ENCODE measurements around the gene SBK2. TPM values are rescaled to one million over a fixed set of nuclear protein-coding genes. Genes with fewer than 3 reads are reported as not detected.

SBK2 gene
- total RNA-seq, 1 donor from 2014 or later = not detected

DNA sequence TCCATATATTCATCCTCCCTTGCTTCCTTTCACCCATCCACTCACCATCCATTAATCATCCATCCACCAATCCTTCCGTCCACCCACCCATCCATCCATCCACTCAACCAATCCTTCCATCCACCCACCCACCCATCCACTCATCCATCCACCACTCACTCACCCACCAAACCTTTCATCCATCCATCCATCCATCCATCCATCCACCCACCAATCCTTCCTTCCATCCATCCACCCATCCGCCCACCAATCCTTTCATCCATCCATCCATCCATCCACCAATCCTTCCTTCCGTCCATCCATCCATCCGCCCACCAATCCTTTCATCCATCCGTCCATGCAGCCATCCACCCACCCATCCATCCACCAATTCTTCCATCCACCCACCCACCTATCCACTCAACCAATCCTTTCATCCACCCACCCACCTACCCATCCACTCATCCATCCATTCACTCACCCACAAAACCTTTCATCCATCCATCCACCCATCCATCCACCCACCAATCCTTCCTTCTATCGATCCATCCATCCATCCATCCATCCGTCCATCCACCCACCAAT, 5.4 kb upstream of the SBK2 start:
- Histone ChIP-seq H3K9me3 (no peaks in the 10 kb centered on the region), H3K27me3 (no peaks in the 10 kb centered on the region), H3K27ac (no peak overlapping the region), H3K36me3 (no peaks in the 10 kb centered on the region), H3K4me3 (no peak overlapping the region), H3K4me1 (no peaks in the 10 kb centered on the region)
- ATAC-seq (no peak), DNase-seq (no peak)
- intact Hi-C loops (cut with DNase I) = no loop called here
- TF ChIP-seq CTCF (IDR thresholded peaks at IDR 0.05) = no peak

DNA sequence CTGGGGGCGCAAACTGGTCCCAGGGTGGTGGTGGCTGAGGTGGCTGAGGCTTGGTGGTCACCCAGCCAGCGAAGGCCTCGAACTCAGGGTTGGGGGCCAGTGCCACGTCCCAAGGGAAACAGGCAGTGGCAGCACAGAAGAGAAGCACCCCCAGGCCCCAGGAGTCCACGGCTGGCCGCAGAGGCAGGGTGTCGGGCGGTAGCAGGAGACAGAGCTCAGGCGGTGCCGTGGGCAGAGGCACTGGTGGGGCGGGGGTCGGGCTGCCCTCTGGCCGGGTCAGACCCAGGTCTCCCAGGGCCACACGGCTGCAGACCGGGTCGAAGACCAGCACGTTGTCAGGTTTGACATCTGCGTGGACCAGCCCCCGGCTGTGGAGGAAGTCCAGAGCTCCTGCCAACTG, 4.2 kb upstream of the SBK2 start:
- H3K4me3 ChIP-seq = no peak overlapping the region
- no peaks in the 10 kb centered on the region for H3K9me3 ChIP-seq
- no peak for TF ChIP-seq CTCF (IDR thresholded peaks at IDR 0.05)
- intact Hi-C loops (cut with DNase I) = no loop called here
- ATAC-seq (no peak), DNase-seq (no peak)
- H3K36me3 ChIP-seq = no peaks in the 10 kb centered on the region
- no peaks in the 10 kb centered on the region for H3K4me1 ChIP-seq
- no peak overlapping the region for H3K27ac ChIP-seq
- no peaks in the 10 kb centered on the region for H3K27me3 ChIP-seq

- no peak for TF ChIP-seq CTCF (IDR thresholded peaks at IDR 0.05)
- no peaks in the 10 kb centered on the region for H3K9me3 ChIP-seq
- no peaks in the 10 kb centered on the region for H3K4me1 ChIP-seq
- intact Hi-C loops (cut with DNase I) = no loop called here
- no peak overlapping the region for H3K4me3 ChIP-seq
- ATAC-seq = no peak
- no peaks in the 10 kb centered on the region for H3K36me3 ChIP-seq
- H3K27me3 ChIP-seq = no peaks in the 10 kb centered on the region
- H3K27ac ChIP-seq = no peak overlapping the region
- no peak for DNase-seq
Measured at GRCh38 chr19:55540619-55541018, 3.7 kb upstream of the SBK2 start.

DNA sequence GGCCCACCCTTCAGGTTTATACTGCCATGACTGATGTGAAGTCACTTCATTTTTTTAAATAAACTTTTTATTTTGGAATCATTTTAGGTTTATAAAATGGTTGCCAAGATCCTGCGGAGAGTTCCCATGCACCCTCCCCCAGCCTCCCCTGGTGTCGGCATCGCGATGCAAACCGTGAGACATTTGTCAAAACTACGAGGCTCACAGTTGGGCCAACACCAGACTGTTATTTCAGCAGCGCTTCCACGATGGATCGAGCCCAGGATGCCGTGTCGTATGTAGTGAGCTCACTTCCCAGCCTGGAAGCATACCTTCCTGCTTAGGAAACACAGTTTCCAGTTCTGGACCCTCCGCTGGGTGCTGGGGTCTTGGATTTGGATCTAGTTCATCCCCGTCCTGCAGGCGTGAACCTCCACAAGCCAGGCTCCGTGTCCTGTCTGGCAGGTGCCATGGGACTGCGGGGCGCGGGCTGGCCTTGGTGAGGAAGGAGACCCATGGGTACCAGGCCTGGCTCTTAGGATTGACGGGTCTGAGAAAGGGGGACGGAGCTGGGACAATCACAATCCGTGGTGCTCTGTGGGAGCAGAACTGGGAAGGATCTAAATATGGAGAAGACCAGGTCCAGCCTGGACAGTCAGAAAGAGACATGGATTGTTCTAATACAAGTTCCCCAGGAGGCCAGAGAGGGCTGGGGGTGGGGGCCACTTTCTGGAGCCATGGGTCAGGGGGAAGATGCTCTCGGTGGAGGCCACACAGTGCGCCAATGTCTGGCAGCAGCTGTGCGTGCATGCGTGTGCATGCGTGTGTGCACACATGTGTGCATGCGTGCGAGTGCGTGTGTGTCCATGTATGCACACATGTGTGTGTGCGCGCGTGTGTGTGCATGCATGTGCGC, 2.4 kb upstream of the SBK2 start:
- DNase-seq = no peak
- intact Hi-C loops (cut with DNase I) = no loop called here
- Histone ChIP-seq H3K9me3 (no peaks in the 10 kb centered on the region), H3K36me3 (no peaks in the 10 kb centered on the region), H3K27ac (no peak overlapping the region), H3K27me3 (no peaks in the 10 kb centered on the region), H3K4me1 (no peaks in the 10 kb centered on the region), H3K4me3 (no peak overlapping the region)
- no peak for TF ChIP-seq CTCF (IDR thresholded peaks at IDR 0.05)
- ATAC-seq = no peak

GRCh38 chr19:55538132-55538531, 1.2 kb upstream of the SBK2 start:
- Histone ChIP-seq H3K27me3 (no peaks in the 10 kb centered on the region), H3K4me1 (no peaks in the 10 kb centered on the region), H3K27ac (no peak overlapping the region), H3K9me3 (no peaks in the 10 kb centered on the region), H3K36me3 (no peaks in the 10 kb centered on the region), H3K4me3 (no peak overlapping the region)
- ATAC-seq (no peak), DNase-seq (no peak)
- intact Hi-C loops (cut with DNase I) = no loop called here
- TF ChIP-seq CTCF (IDR thresholded peaks at IDR 0.05) = no peak

Measured in upper lobe of right lung (tissue), 1 donor.